Activated CD8-positive, alpha-beta T cell treated with anti-CD3 and anti-CD28 coated beads for 36 hours (primary cell): ENCODE measurements around the gene SIRPB1. TPM values are rescaled to one million over a fixed set of nuclear protein-coding genes. Genes with fewer than 3 reads are reported as not detected.

Experiments
- ATAC-seq: fragments of 200-7000 bp; cut with Tn5 transposase; one replicate; pipeline ENCODE4 v1.10.0; 2021; ENCODE audit warnings: mild to moderate bottlenecking, moderate library complexity
- CTCF ChIA-PET: fragments of 350-600 bp; sonication (Branson Sonifier 250); formaldehyde crosslinking; loops from one replicate; lab custom pipeline; 2021; ENCODE audit warnings: antibody characterized with exemption; lab: Charles Lee
- POLR2A ChIA-PET: fragments of 350-600 bp; sonication (Branson Sonifier 250); formaldehyde crosslinking; loops from one replicate; lab custom pipeline; 2021; ENCODE audit warnings: antibody characterized with exemption; lab: Charles Lee
- DNase-seq: peaks from one replicate; pipeline ENCODE4 v3.0.0-alpha.2; 2020
- H3K27ac Mint-ChIP-seq: one replicate; pipeline ENCODE4 v1.8.0; 2021; ENCODE audit warnings: mild to moderate bottlenecking, mixed read lengths
- H3K27me3 Mint-ChIP-seq: one replicate; pipeline ENCODE4 v1.8.0; 2021; ENCODE audit warnings: mixed read lengths
- H3K36me3 Mint-ChIP-seq: one replicate; pipeline ENCODE4 v1.8.0; 2021; ENCODE audit warnings: low read depth, mixed read lengths
- H3K4me1 Mint-ChIP-seq: one replicate; pipeline ENCODE4 v1.8.0; 2021; ENCODE audit warnings: low read depth, mixed read lengths
- H3K4me3 Mint-ChIP-seq: one replicate; pipeline ENCODE4 v1.8.0; 2021; ENCODE audit warnings: mild to moderate bottlenecking, moderate library complexity, mixed read lengths
- H3K9me3 Mint-ChIP-seq: one replicate; pipeline ENCODE4 v1.8.0; 2021; ENCODE audit warnings: mixed read lengths
- CTCF ChIP-seq: fragments of 200-600 bp; IDR thresholded peaks from one replicate; pipeline ENCODE4 v1.8.0; 2022; ENCODE audit warnings: antibody characterized with exemption, mild to moderate bottlenecking
- intact Hi-C: fragments of 100-400 bp; cut with micrococcal nuclease; formaldehyde crosslinking; loops from one replicate; pipeline ENCODE4 v1.10.0; 2022
- total RNA-seq, 2 experiments: library from RNA; stranded (reverse); gene quantifications; one replicate each; pipeline ENCODE4 v1.2.3, GENCODE V29; 2021

Gene SIRPB1
- total RNA-seq, 2 experiments from 2014 or later: 0.83 to 0.92 TPM

- DNase-seq (no peak), ATAC-seq (peak; percentile 25)
- peak overlapping the region; percentile 32 for H3K4me3 Mint-ChIP-seq
- H3K27me3 Mint-ChIP-seq: no peaks in the 10 kb centered on the region
- peaks cover 78% of the 10 kb centered on the region for H3K4me1 Mint-ChIP-seq
- peak overlapping the region; percentile 58 for H3K27ac Mint-ChIP-seq
- no peak for TF ChIP-seq CTCF
- intact Hi-C loops: no loop called here
- H3K9me3 Mint-ChIP-seq: no peaks in the 10 kb centered on the region
- CTCF ChIA-PET: interaction anchor here (0.9 to 1.3 kb wide), 4 partner anchors 16 to 145 kb away, joined by 3 to 5 read pairs (median 4); no protein-coding TSS in a partner anchor
- POLR2A ChIA-PET: interaction anchor here (0.6 to 0.7 kb wide), 2 partner anchors 50 to 54 kb away, joined by 3 read pairs; no protein-coding TSS in a partner anchor
- H3K36me3 Mint-ChIP-seq: peaks cover 85% of the 10 kb centered on the region
These were observed 11.7 kb upstream of the SIRPB1 start for GRCh38 chr20:1631309-1632151.

GRCh38 chr20:1630186-1630585 is 10.4 kb upstream of the SIRPB1 start:
- no peak overlapping the region for H3K27ac Mint-ChIP-seq
- no peak overlapping the region for H3K4me3 Mint-ChIP-seq
- ATAC-seq: no peak
- DNase-seq: no peak
- intact Hi-C loops: no loop called here
- H3K4me1 Mint-ChIP-seq: peaks cover 83% of the 10 kb centered on the region
- POLR2A ChIA-PET: interaction anchor here (1.2 kb wide), 1 partner anchor 17 kb away, joined by 3 read pairs; no protein-coding TSS in a partner anchor
- no peak for TF ChIP-seq CTCF
- H3K27me3 Mint-ChIP-seq: no peaks in the 10 kb centered on the region
- CTCF ChIA-PET: interaction anchor here (1.3 kb wide), 1 partner anchor 134 kb away, joined by 3 read pairs; no protein-coding TSS in a partner anchor
- no peaks in the 10 kb centered on the region for H3K9me3 Mint-ChIP-seq
- peaks cover 79% of the 10 kb centered on the region for H3K36me3 Mint-ChIP-seq

GRCh38 chr20:1629321-1629720 is 9.5 kb upstream of the SIRPB1 start:
- ChIA-PET CTCF (no interaction called here), POLR2A (no interaction called here)
- ATAC-seq: no peak
- Mint-ChIP-seq H3K27me3 (no peaks in the 10 kb centered on the region), H3K36me3 (peaks cover 74% of the 10 kb centered on the region), H3K27ac (peak overlapping the region; percentile 55), H3K9me3 (no peaks in the 10 kb centered on the region), H3K4me1 (peaks cover 90% of the 10 kb centered on the region), H3K4me3 (no peak overlapping the region)
- TF ChIP-seq CTCF: no peak
- intact Hi-C loops: no loop called here
- DNase-seq: no peak

GRCh38 chr20:1628621-1629020 is 8.8 kb upstream of the SIRPB1 start:
- H3K27ac Mint-ChIP-seq: no peak overlapping the region
- POLR2A ChIA-PET: interaction anchor here (0.6 kb wide), 1 partner anchor 22 kb away, joined by 4 read pairs; no protein-coding TSS in a partner anchor
- H3K36me3 Mint-ChIP-seq: peaks cover 68% of the 10 kb centered on the region
- no peak overlapping the region for H3K4me3 Mint-ChIP-seq
- intact Hi-C loops: no loop called here
- no peak for DNase-seq
- CTCF ChIA-PET: no interaction called here
- H3K27me3 Mint-ChIP-seq: no peaks in the 10 kb centered on the region
- peaks cover 91% of the 10 kb centered on the region for H3K4me1 Mint-ChIP-seq
- no peaks in the 10 kb centered on the region for H3K9me3 Mint-ChIP-seq
- TF ChIP-seq CTCF: no peak
- ATAC-seq: no peak

GRCh38 chr20:1627200-1627550 is 7.4 kb upstream of the SIRPB1 start:
- no peak for TF ChIP-seq CTCF
- ATAC-seq: no peak
- CTCF ChIA-PET: no interaction called here
- Mint-ChIP-seq H3K36me3 (peaks cover 59% of the 10 kb centered on the region), H3K4me3 (no peak overlapping the region), H3K4me1 (peaks cover 91% of the 10 kb centered on the region), H3K9me3 (no peaks in the 10 kb centered on the region), H3K27ac (peak overlapping the region; percentile 95), H3K27me3 (no peaks in the 10 kb centered on the region)
- DNase-seq: no peak
- POLR2A ChIA-PET: interaction anchor here (1.1 kb wide), 2 partner anchors 18 to 105 kb away, joined by 3 read pairs; no protein-coding TSS in a partner anchor
- intact Hi-C loops: no loop called here
